ENCODE results near the gene SLC9A8.
"Not testable (repeated sequence)": the region's sequence is repeated elsewhere in the genome, so short reads cannot be mapped to it uniquely, and the experiment has no call there.

SLC9A8 gene, protein sequence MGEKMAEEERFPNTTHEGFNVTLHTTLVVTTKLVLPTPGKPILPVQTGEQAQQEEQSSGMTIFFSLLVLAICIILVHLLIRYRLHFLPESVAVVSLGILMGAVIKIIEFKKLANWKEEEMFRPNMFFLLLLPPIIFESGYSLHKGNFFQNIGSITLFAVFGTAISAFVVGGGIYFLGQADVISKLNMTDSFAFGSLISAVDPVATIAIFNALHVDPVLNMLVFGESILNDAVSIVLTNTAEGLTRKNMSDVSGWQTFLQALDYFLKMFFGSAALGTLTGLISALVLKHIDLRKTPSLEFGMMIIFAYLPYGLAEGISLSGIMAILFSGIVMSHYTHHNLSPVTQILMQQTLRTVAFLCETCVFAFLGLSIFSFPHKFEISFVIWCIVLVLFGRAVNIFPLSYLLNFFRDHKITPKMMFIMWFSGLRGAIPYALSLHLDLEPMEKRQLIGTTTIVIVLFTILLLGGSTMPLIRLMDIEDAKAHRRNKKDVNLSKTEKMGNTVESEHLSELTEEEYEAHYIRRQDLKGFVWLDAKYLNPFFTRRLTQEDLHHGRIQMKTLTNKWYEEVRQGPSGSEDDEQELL

DNA sequence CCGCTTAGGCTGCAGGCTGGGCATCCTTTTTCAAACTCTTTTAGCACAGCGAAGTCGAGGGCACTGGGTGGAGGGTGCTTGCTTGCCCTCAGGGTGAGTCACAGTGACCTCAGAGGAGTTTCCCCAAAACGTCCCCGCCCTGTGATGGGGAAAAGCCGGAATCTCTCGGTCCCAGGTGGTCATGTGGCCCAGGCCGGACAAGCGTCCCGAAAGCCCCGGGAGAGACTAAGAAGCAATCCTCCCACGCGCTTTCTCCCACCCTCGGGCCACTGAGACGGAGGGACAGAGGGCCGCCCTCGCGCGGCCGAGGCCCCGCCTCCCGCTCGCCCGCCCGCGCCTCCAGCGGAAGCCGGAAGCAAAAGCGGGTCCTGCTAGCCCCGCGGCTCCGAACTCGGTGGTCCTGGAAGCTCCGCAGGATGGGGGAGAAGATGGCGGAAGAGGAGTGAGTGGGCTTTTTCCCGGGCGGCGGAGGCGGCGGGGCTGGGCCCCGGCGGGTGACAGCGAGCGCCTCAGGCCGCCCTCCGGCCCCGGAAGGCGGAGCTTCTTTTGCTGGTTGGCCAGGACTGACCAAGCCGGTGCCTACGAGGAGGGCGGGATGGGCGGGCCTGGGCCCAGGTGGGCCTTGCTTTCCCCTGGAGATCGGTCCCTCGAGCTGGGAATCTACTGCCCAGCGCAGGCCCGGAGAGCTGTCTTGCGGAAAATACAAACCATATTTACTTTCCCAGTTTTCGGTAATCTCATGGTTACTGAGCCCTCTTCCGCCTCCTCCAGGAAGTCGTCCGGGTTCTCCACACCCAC, at the start of gene SLC9A8:
Gene SLC9A8, plus strand, starts transcription at position 322 of the 798 bp plus-strand sequence. Its CDS starts 95 bp downstream, at position 417.
- no peak for FAIRE-seq

DNA sequence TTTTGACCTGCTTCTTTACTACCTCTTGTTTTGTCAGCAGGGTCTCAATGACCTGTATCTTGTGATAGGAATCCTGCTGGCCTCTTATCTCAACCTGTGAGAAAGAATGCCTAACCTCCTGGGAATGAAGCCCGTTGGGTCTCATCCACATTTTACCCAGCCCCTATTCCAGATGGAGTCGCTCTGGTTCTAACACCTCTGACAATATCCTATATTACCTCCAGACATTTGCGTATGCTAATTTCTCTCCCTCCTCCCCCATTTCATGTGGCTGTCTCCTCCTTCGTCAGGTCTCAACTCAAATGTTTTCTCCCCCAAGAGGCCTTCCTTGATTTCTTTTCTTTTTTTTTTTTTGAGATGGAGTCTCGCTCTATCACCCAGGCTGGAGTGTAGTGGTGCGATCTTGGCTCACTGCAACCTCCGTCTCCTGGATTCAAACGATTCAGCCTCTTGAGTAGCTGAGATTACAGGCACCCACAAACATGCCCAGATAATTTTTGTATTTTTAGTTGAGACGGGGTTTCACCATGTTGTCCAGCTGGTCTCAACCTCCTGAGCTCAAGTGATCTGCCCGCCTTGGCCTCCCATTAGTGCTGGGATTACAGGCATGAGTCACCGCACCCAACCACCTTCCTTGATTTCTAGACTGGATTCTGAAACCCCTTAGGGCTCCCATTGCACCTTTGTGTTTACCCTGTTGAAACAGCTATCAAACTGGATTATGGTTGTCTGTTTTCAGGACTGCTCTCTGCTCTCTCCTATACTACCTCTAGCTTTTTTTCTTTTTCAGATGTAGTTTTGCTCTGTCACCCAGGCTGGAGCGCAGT, 49.5 kb upstream of the SLC9A8 start:
- no peak for FAIRE-seq

DNA sequence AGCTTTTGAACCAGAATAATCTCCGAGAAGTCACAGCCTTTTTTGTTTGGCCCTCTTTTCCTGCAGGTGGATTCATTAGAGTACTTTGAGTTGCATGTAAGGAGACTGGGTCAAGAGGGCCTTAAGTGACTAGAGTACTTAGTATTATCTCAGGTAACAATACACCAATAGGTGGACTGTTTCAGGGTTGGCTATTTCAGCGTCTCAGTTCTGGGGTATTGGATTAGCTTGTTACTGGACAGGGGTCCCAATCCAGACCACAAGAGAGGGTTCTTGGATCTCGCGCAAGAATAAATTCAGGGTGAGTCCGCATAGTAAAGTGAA, 47.3 kb upstream of the SLC9A8 start:
- no peak for FAIRE-seq

DNA sequence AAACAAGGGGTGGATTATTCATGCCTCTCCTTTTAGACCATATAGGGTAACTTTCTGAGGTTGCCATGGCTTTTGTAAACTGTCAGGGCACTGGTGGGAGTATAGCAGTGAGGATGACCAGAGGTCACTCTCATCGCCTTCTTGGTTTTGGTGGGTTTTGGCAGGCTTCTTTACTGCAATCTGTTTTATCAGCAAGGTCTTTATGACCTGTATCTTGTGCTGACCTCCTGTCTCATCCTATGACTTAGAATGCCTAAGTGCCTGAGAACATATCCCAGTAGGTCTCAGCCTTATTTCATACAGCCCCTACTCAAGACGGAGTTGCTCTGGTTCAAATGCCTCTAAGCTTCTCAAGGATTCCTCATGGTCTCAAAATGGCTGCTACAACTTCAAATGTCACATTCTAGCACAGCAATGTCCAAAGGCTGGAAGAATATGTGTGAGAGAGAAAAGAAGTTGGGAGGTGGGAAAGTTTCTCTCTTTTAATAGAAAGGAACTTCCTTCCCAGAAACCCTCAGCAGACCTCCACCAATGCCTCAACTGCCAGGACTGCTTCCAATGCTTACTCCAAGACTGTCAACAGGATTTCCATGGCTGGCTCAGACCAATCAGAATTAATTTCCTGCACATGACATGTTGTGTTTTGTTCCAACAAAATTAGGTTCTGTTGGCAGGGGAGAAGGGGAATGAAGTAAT, 46.6 kb upstream of the SLC9A8 start:
- no peak for FAIRE-seq

DNA sequence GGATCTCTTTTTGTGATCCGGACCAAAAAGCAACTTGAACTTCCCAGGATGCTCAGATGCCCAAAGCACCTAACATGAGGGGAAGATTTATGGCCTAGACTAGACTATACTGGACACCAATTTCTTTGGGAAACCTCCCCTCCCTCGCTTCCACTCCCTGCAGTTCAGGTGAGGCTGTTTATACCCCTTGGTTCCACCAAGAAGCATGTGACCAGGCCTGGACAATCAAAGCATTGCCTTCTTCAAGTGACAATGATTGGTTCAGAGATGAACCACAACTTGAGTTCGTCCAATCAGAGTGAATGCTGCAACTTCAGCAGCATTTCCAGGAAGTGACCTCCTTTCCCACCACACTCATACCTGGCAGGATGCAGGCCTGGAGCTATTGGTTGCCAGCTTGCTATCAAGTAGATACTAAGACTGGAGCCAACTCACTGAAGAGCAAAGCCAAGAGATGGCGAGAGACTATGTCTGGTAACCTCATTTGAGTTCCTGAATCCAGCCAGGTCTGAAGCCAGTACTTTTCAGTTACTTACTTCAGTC, 45.6 kb upstream of the SLC9A8 start:
- FAIRE-seq = no peak

DNA sequence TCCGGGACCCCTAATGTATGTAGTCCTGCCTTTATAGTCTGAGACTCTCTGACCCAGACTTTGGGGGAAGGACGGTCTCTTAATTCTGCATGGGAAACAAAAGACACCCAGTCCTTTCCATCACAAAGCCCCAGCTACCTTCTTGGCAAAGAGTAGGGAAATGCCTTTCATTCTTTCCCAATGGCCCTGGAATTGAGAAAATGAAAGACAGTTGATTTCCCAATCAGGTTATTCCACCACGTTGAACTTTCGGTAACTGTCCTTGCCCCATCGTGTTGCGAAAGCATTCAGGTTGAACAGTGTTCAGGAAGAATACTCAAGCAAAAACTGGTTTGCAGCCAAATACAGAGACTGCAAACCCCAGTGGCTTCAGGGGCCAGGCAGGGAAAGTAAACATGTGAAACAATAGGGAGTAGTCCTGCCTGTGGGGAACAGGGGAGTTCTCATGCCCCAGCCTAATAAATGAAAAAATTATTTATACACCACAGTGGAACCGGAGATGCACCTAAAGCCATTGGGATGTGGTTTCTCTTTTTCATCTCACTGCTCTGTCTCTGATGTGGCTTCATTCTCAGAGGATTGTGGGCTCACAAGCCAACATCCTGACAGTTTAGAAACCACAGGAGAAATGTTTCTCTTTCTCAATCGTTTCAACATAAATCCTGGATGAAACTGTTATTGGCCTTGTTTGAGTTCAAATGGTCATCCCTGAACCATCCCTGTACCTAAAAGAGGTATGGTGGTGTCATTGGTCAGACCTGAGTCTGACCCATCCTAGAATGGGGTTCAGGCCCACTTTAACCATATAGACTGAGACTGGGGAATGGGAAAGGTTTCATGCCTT, 44.2 kb upstream of the SLC9A8 start:
- no peak for FAIRE-seq

DNA sequence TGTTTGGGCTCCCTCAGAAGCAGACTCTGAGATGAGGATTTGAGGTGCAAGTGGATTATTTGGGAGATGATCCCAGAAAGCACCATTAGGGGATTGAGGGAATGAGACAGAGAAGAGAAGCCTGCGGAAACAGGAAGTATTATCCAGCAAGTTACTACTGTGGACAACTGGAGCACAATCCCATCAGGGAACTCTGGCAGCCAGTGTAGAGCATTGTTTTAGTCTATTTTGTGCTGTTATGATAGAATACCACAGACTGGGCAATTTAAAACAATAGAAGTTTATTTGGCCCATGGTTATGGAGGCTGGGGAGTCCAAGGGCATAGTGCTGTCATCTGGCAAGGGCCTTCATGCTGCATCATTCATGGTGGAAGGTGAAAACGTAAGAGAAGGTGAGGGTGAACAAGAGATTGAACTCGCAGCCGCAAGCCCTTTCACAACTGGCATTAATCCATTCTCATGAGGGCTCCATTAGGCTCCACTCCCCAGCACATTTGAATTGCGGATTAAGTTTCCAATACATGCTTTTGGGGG, 43.5 kb upstream of the SLC9A8 start:
- FAIRE-seq = no peak

DNA sequence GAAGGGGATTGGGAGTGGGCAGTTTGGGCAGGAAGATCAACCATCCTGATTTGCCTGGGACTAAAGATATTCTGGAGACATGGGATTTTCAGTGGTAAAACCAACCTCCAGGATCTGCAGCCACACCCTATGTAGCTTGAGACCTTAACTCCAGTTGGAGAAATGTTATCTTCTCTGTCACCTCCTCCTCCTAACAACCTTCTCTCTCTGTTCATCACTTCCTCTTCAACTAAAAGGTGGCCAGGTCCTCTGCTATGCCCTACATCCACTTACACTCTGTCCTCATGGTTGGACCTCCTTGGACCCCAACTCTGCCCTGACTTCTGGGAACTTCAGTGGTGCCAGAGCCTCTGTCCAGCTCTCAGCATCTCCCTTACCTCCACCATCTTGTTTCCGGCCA, 42.0 kb upstream of the SLC9A8 start:
- FAIRE-seq = no peak

DNA sequence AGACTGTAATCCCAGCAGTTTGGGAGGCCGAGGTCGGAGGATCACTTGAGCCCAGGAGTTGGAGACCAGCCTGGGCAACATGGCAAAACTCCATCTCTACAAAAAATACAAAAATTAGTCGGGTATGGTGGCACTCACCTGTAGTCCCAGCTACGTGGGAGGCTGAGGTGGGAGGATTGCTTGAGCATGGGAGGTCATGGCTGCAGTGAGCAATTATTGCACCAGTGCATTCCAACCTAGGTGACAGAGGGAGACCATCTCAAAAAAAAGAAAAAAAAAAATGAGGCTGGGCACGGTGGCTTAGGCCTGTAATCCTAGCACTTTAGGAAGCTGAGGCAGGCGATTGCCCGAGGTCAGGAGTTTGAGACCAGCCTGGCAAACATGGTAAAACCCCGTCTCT, 38.4 kb upstream of the SLC9A8 start:
- FAIRE-seq = not testable (repeated sequence)

DNA sequence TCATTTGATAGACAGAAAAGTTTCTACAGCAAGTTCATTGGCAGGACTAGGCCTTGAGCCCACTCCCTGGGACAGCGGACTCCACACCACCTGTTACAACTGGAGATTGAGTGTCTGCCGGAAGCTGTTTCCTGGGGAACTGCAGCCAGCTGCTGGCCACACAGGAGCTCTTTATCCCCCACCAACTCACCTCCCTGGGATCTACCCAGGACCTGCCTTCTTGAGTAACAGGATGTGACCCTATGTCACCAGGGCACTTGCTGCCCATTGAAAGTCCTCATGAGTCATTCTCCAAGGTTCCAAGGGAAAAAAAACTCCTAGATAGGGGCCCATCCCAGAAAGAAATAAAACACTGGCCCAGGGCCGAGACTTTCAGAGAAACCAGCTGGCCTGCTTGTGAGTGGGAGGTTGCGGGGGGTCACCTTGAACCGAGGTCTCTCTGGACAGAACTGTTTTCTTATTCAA, 37.4 kb upstream of the SLC9A8 start:
- FAIRE-seq = no peak

DNA sequence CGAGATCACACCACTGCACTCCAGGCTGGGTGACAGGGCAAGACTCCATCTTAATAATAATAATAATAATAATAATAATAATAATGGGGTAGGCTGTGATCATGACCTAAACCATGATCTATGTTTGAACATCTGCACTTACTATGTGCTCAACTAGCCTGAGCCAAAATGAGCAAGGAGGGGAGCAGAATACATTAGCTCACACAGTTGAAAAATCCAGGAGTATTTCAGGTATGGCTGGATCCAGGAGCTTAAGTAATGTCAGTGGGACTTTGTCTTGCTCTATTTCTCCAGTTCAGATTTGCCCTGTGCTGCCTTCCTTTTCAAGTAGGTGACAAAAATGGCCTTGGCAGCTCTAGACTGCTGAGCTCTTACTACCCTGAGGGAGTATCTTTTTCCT, 32.7 kb upstream of the SLC9A8 start:
- FAIRE-seq = no peak

DNA sequence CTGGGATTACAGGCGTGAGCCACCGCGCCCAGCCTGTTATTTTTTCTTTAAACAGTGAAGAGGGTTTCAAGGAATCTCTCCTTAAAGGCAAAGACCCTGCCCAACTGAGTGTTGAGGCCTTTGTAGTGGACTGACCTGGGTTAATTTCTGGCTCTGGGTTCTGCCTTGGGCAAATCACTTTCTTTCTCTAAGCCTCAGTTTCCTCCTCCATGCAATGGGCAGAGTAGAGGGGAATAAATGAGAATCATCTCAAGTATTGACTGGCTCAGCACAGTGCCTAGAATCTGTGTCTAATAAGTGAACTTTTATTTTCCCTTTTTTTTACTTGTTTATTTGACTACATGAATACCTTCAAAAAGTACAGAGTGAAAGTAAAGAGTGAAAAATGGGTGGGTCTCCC, 31.0 kb upstream of the SLC9A8 start:
- FAIRE-seq = no peak

DNA sequence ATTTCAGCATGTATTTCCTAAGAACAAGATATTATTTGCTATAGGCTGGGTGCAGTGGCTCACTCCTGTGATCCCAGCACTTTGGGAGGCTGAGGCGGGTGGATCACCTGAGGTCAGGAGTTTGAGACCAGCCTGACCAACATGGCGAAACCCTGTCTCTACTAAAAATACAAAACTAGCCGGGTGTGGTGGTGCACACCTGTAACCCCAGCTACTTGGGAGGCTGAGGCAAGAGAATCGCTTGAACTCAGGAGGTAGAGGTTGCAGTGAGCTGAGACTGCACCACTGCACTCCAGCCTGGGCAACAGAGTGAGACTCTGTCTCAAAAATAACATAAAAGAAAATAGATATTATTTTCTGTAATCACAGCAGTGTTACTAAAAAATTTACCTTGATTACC, 30.2 kb upstream of the SLC9A8 start:
- not testable (repeated sequence) for FAIRE-seq

DNA sequence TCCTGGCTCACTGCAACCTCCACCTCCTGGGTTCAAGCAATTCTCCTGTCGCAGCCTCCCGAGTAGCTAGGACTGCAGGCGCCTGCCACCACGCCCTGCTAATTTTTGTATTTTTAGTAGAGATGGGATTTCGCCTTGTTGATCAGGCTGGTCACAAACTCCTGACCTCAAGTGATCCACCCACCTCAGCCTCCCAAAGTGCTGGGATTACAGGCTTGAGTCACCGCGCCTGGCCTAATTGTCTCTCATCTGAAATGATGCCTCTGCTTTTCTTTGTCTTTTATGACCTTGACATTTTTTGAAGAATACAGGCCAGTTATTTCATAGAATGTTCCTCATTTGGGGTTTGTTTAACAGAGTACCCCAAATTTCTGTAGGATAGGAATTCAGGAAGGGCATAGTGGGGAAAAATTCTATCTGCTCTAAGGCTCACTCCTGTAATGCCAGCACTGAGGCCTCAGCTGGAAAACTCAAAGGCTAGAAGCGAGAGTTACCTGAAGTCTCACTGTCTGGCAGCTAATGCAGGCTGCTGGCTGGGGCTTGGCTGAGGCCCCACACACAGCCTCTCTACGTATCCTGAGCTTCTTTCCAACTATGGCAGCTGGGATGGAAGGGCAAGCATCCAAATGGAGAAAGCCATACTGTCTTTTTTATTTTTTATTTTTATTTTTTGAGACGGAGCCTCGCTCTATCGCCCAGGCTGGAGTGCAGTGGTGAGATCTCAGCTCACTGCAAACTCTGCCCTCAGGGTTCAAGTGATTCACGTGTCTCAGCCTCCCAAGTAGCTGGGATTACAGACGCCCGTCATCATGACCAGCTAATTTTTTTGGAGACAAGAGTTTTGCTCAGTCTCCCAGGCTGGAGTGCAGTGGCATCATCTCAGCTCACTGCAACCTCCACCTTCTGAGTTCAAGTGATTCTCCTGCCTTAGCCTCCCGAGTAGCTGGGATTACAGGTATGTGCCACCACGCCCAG, 29.3 kb upstream of the SLC9A8 start:
- not testable (repeated sequence) for FAIRE-seq

DNA sequence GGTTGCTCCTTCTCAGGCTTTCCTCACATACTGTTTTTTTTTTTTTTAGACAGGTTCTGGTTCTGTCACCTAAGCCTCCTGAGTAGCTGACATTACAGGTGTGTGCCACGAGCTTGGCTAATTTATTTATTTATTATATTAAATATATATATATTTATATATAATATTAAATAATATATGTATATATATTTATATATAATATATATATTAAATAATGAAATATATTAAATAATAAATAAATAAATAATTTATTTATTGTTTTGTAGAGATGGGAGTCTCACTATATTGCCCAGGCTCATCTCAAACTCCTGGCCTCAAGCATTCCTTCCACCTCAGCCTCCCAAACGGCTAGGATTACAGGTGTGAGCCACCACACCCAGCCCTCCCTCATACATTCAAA, 28.3 kb upstream of the SLC9A8 start:
- FAIRE-seq = no peak

DNA sequence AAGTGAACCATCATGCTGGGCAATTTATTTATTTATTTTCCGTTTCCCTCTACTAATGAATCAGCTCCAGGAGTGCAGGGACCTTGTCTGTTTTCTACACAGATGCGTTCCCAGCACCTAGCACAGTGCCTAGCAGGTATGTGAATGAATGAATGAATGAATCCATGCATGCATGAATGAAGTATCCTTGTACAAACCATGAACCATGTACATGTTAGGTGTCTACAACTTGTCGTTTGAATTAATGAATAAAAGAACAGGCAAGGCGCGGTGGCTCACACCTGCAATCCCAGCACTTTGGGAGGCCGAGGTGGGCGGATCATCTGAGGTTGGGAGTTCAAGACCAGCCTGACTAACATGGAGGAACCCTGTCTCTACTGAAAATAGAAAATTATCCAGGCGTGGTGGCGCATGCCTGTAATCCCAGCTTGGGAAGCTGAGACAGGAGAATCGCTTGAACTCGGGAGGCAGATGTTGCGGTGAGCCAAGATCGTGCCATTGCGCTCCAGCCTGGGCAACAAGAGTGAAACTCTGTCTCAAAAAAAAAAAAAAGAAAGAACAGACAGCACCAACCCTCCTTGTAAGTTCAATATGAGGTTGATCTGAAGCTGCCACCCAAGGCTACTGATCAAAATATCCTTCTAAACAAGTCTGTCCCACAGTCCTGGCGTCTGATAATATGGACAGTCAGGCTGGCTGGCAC, 27.3 kb upstream of the SLC9A8 start:
- no peak for FAIRE-seq

DNA sequence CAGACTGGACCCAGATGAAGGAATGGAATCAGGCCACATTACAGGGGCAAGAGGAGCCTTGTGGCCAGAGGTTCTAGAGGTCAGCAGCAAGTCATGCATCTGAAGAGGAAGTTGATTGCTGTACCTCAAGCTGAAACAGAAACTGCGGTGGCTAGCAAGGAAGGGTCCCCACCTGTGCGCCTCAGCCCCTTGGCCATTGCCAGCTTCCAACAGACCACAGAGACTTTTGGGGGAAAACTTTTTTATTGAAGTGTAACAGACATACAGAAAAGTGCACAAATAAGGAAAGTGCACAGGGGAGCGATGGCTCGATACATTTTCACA, 26.8 kb upstream of the SLC9A8 start:
- no peak for FAIRE-seq

DNA sequence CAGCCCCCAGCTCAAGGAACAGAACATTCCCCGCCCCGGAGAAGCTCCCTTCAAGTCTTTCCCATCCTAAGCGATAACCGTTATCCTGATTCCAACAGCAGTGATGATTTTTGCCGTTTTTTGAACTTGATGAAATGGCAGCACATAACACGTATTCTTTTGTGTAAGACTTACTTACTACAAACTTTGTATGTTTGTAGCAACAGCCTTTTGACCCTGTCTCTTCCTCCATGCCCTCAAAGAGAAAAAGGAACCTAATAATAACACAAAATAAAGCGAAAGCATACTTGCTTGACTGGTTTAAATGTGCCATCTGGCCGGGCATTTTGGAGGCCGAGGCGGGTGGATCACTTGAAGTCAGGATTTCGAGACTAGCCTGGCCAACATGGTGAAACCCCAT, 26.4 kb upstream of the SLC9A8 start:
- no peak for FAIRE-seq

Data from colon (tissue), 2 donors.